Activated B cell treated with CpG ODN at 0.5 μM for 24 hours (primary cell): ENCODE measurements around the gene XPO5. TPM values are rescaled to one million over a fixed set of nuclear protein-coding genes. Genes with fewer than 3 reads are reported as not detected.

Experiments used
- ATAC-seq: fragments of 200-7000 bp; cut with Tn5 transposase; one replicate; pipeline ENCODE4 v1.10.0; 2021; ENCODE audit warnings: low read depth, mild to moderate bottlenecking, moderate library complexity
- CTCF ChIA-PET: fragments of 350-600 bp; sonication (Branson Sonifier 250); formaldehyde crosslinking; loops from one replicate; lab custom pipeline; 2021; ENCODE audit warnings: antibody characterized with exemption; lab: Charles Lee
- POLR2A ChIA-PET: fragments of 350-600 bp; sonication (Branson Sonifier 250); formaldehyde crosslinking; loops from one replicate; lab custom pipeline; 2021; ENCODE audit warnings: antibody characterized with exemption; lab: Charles Lee
- DNase-seq: peaks from one replicate; pipeline ENCODE4 v3.0.0; 2022
- H3K27ac Mint-ChIP-seq: one replicate; pipeline ENCODE4 v1.8.0; 2020; ENCODE audit warnings: mixed read lengths
- H3K27me3 Mint-ChIP-seq: one replicate; pipeline ENCODE4 v1.8.0; 2021; ENCODE audit warnings: mixed read lengths
- H3K36me3 Mint-ChIP-seq: one replicate; pipeline ENCODE4 v1.8.0; 2021; ENCODE audit warnings: low read depth, mixed read lengths
- H3K4me1 Mint-ChIP-seq: one replicate; pipeline ENCODE4 v1.8.0; 2021; ENCODE audit warnings: mixed read lengths
- H3K4me3 Mint-ChIP-seq: one replicate; pipeline ENCODE4 v1.8.0; 2020; ENCODE audit warnings: mild to moderate bottlenecking, mixed read lengths
- H3K9me3 Mint-ChIP-seq: one replicate; pipeline ENCODE4 v1.8.0; 2020; ENCODE audit warnings: mixed read lengths
- intact Hi-C: fragments of 100-400 bp; cut with micrococcal nuclease; formaldehyde crosslinking; loops from one replicate; pipeline ENCODE4 v1.15.1; 2024
- total RNA-seq: library from RNA; stranded (reverse); gene quantifications from 2 replicates; pipeline ENCODE4 v1.2.3, GENCODE V29; 2022
- TF ChIP-seq, protein P1 (sequence below): fragments of 200-600 bp; IDR thresholded peaks from one replicate; pipeline ENCODE4 v1.8.0; 2022; ENCODE audit warnings: antibody characterized with exemption, mild to moderate bottlenecking

Gene XPO5
- total RNA-seq, 1 donor from 2014 or later = 59.4 TPM

DNA sequence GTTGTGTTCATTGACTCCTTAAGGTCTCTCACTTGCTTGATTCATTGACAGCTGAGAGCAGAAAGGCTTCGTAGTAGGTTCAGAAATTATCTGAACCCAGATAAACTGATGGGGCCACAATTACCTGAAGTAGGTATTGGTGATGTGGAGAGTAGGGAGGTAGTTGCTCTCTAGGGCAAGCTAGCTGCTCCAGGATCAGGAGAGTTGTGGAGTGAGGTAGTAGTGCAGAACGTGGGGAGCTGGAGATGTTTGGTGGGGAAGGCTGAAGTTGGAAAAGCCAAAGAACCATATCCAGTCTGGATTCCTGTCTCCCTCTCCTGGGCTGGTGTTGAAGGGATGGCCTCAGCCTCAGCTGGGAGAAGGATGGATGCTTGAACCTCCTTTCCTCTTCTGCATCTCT lies 82.6 kb downstream of the XPO5 start:
- DNase-seq = no peak

DNA sequence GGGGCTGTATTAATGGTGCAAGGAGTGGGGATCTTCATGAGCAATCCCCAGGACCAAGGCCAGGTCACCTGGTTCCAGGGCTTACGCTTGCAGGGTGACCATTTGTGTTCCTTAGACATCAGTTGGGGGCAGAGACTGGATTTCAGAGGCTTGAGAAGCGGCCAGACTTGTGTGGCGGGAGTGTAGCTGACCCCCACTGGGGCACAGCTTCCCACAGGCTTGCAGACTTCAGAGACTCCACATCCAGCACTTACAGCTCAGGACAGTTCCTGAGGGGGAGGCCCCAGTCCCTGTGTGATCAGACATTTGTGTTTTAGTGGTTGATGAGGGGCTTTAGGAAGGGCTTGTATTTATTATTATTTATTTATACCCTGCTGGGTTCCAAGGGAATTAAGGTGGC lies 83.2 kb downstream of the XPO5 start:
- H3K27me3 Mint-ChIP-seq = no peaks in the 10 kb centered on the region
- POLR2A ChIA-PET = no interaction called here

More for the DNA sequence above, 82.6 kb downstream of the XPO5 start:
- Mint-ChIP-seq H3K4me1 (peaks cover 7% of the 10 kb centered on the region), H3K27ac (no peak overlapping the region), H3K4me3 (no peak overlapping the region), H3K9me3 (no peaks in the 10 kb centered on the region), H3K27me3 (no peaks in the 10 kb centered on the region), H3K36me3 (peaks cover 34% of the 10 kb centered on the region)
- CTCF ChIA-PET = interaction anchor here (1.3 kb wide), 1 partner anchor 13 kb away, joined by 5 read pairs; no protein-coding TSS in a partner anchor
- intact Hi-C loops = no loop called here
- no peak for ATAC-seq
- POLR2A ChIA-PET = no interaction called here
- TF ChIP-seq, protein P1, sequence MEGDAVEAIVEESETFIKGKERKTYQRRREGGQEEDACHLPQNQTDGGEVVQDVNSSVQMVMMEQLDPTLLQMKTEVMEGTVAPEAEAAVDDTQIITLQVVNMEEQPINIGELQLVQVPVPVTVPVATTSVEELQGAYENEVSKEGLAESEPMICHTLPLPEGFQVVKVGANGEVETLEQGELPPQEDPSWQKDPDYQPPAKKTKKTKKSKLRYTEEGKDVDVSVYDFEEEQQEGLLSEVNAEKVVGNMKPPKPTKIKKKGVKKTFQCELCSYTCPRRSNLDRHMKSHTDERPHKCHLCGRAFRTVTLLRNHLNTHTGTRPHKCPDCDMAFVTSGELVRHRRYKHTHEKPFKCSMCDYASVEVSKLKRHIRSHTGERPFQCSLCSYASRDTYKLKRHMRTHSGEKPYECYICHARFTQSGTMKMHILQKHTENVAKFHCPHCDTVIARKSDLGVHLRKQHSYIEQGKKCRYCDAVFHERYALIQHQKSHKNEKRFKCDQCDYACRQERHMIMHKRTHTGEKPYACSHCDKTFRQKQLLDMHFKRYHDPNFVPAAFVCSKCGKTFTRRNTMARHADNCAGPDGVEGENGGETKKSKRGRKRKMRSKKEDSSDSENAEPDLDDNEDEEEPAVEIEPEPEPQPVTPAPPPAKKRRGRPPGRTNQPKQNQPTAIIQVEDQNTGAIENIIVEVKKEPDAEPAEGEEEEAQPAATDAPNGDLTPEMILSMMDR = no peak

DNA sequence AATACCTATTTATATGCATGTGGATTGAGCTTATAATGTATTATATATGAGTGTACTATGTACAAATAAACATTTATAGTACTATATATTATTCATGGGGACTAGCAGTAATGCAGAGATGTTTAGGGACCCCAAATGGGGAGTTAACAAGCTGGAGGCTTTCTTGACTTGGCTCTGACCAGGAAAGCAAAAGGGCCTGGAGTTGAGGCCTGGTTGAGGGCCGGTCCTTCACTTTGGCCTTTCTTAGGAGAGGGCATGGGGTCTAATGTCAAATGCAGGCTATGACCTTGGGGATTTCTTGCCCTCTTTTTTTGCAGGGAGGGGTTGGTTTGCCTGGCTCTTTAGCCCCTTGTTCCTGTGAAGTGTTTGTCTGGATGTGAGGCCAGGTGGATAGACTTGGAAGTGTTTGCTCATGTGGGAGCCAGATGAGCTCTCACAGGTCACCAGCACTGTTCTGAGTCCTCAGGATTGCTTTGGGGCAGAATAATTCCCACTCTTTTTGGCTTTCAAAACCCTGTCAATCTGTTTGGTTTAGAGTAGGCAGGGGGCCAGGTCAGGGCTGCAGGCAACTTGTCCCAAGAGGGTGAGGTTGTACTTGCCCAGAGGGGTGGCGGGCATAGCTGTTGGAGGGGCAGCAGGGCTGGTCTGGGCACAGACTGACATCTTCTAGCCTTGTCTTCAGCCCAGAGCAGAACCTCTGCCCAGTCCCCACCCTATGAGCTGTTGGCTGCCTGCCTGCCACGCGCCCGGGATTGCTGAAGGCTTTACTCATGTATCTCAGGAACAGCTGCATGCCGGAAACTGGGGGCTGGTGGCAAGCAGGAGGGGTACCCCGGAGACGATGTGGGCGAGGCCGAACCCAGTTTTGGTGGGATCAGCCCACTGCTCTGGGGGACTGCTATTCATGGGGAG lies 83.8 kb downstream of the XPO5 start:
- no peak overlapping the region for H3K4me3 Mint-ChIP-seq
- H3K36me3 Mint-ChIP-seq = peaks cover 32% of the 10 kb centered on the region
- no peaks in the 10 kb centered on the region for H3K27me3 Mint-ChIP-seq
- DNase-seq (no peak), ATAC-seq (no peak)
- ChIA-PET CTCF (interaction anchor here (1.3 kb wide), 1 partner anchor 14 kb away, joined by 4 read pairs; no protein-coding TSS in a partner anchor), POLR2A (no interaction called here)
- no peak overlapping the region for H3K27ac Mint-ChIP-seq
- intact Hi-C loops = no loop called here
- TF ChIP-seq, protein P1 = no peak
- H3K4me1 Mint-ChIP-seq = peaks cover 7% of the 10 kb centered on the region
- H3K9me3 Mint-ChIP-seq = no peaks in the 10 kb centered on the region

More for the DNA sequence above, 83.2 kb downstream of the XPO5 start:
- H3K4me3 Mint-ChIP-seq = no peak overlapping the region
- peaks cover 31% of the 10 kb centered on the region for H3K36me3 Mint-ChIP-seq
- intact Hi-C loops = no loop called here
- ATAC-seq = no peak
- CTCF ChIA-PET = no interaction called here
- no peaks in the 10 kb centered on the region for H3K9me3 Mint-ChIP-seq
- DNase-seq = no peak
- TF ChIP-seq, protein P1 = no peak
- H3K27ac Mint-ChIP-seq = no peak overlapping the region
- H3K4me1 Mint-ChIP-seq = peaks cover 7% of the 10 kb centered on the region

DNA sequence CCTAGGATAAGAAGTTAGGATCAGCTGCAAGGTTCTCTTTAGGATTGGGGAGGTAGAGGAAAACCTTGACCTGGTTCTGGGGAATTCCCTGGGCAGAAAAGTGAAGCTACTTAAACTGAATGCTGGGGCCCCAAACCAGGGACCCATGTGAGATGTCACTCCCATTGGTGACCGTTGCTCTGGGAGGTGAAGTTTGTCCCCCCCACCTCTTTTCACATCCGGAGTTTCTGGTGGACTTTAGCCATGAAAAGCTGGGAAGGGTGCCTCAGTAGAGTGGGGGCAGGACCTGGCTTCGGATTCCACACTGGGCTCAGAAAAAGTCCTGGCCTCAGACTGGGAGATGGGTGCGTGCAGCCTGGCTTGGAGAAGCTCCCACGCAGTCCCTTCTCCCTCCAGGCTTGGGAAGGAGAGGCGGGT lies 85.3 kb downstream of the XPO5 start:
- DNase-seq (no peak), ATAC-seq (no peak)
- intact Hi-C loops = no loop called here
- CTCF ChIA-PET = no interaction called here
- POLR2A ChIA-PET = interaction anchor here (1.9 kb wide), 1 partner anchor 13 kb away, joined by 5 read pairs; the partner anchor contains the start of gene TJAP1
- Mint-ChIP-seq H3K27ac (no peak overlapping the region), H3K27me3 (no peaks in the 10 kb centered on the region), H3K4me3 (no peak overlapping the region), H3K36me3 (peaks cover 40% of the 10 kb centered on the region), H3K4me1 (peaks cover 7% of the 10 kb centered on the region), H3K9me3 (no peaks in the 10 kb centered on the region)
- TF ChIP-seq, protein P1 = no peak
